K562 (cell line): ENCODE measurements around the gene LRP1. TPM values are rescaled to one million over a fixed set of nuclear protein-coding genes. Genes with fewer than 3 reads are reported as not detected.
A peak's percentile ranks its signal among the peaks of the same experiment; 100 is the strongest.
"Not testable (repeated sequence)": the region's sequence is repeated elsewhere in the genome, so short reads cannot be mapped to it uniquely, and the experiment has no call there.

Experiments used
- ATAC-seq: fragments of 200-7000 bp; cut with Tn5 transposase; 3 replicates; pipeline ENCODE4 v1.9.1; 2020; ENCODE audit warnings: moderate library complexity
- BruUV-seq: library from RNA; stranded (reverse); fragments of 400-500 nt; replicated peaks from 2 replicates; lab custom pipeline; 2021; lab: Mats Ljungman, UMichigan
- CTCF ChIA-PET: fragments of 300-600 bp; formaldehyde crosslinking; extraction: SDS; loops from one replicate; lab custom pipeline; 2021; ENCODE audit warnings: low intra/inter-chr PET ratio; lab: Yijun Ruan, JAX
- POLR2A ChIA-PET: fragments of 300-600, 350-650 bp; sonication (Branson Sonifier 250); formaldehyde crosslinking; extraction: SDS; loops from one replicate; lab custom pipeline; 2021; ENCODE audit warnings: antibody characterized with exemption, inconsistent platforms; lab: Yijun Ruan, JAX
- DNase-seq, 4 experiments: peaks; one replicate each; pipeline versions ENCODE4 v3.0.0 to v3.0.0-alpha.2; 2011 to 2018; ENCODE audit warnings: low spot score in 3 of 4, mixed read lengths in 3 of 4; ENCODE audit errors: extremely low read depth in 1 of 4
- FAIRE-seq: peaks from 2 replicates; lab custom pipeline; 2011; peaks lifted over from hg19 to GRCh38; lab: Jason Lieb, UNC
- H2AFZ ChIP-seq: 2 replicates; pipeline ENCODE4 v1.6.0; 2011; ENCODE audit warnings: low read depth, low read length, control low read depth, inconsistent platforms
- H3K27ac ChIP-seq: fragments of 200-600 bp; 3 replicates; pipeline ENCODE4 v1.8.0; 2011; ENCODE audit warnings: low read depth, mild to moderate bottlenecking, control low read depth, inconsistent platforms, low read length, moderate library complexity, mixed read lengths; ENCODE audit errors: extremely low read depth
- H3K27me3 ChIP-seq, 2 experiments: fragments of 300-600 bp in 1 of 2; 2 replicates in 1 of 2; 3 replicates in 1 of 2; pipeline versions ENCODE4 v1.6.0 to v1.8.0; 2011; ENCODE audit warnings: inconsistent platforms in 2 of 2, low read length in 2 of 2, mild to moderate bottlenecking in 1 of 2, mixed read lengths in 1 of 2, moderate library complexity in 1 of 2; ENCODE audit not compliant: control insufficient read depth in 2 of 2, insufficient read depth in 2 of 2
- H3K36me3 ChIP-seq: fragments of 300-600 bp; 3 replicates; pipeline ENCODE4 v1.8.0; 2011; ENCODE audit warnings: mild to moderate bottlenecking, low read length, inconsistent platforms; ENCODE audit not compliant: control insufficient read depth, insufficient read depth
- H3K4me1 ChIP-seq, 2 experiments: fragments of 200-600 bp in 1 of 2; replicated peaks in 1 of 2; 2 replicates in 1 of 2; 3 replicates in 1 of 2; pipeline versions ENCODE4 v1.5.1 to v1.8.0; 2011; ENCODE audit warnings: inconsistent platforms in 2 of 2, low read length in 2 of 2, mild to moderate bottlenecking in 1 of 2, mixed read lengths in 1 of 2, moderate library complexity in 1 of 2; ENCODE audit not compliant: control insufficient read depth in 2 of 2, insufficient read depth in 2 of 2
- H3K4me2 ChIP-seq: 2 replicates; pipeline ENCODE4 v1.6.1; 2011; ENCODE audit warnings: low read length, control low read depth, inconsistent platforms, mixed read lengths; ENCODE audit not compliant: insufficient read depth
- H3K4me3 ChIP-seq: fragments of 200-600 bp; sonication (generic), shearing (Covaris generic); 2 replicates; pipeline ENCODE4 v1.5.1; 2016; ENCODE audit warnings: control low read depth, inconsistent platforms
- H3K79me2 ChIP-seq: fragments of 200-600 bp; 3 replicates; pipeline ENCODE4 v1.8.0; 2011; ENCODE audit warnings: low read length, inconsistent platforms; ENCODE audit not compliant: control insufficient read depth, insufficient read depth
- H3K9ac ChIP-seq, 2 experiments: 2 replicates each; pipeline versions ENCODE4 v1.6.0 to v1.6.1; 2011; ENCODE audit warnings: low read depth in 2 of 2, low read length in 2 of 2, control low read depth in 1 of 2, inconsistent platforms in 1 of 2, mild to moderate bottlenecking in 1 of 2, mixed read lengths in 1 of 2; ENCODE audit not compliant: insufficient read depth in 1 of 2
- H3K9me1 ChIP-seq: one replicate; pipeline ENCODE4 v1.6.0; 2011; ENCODE audit warnings: inconsistent platforms, mild to moderate bottlenecking, low read length, moderate library complexity; ENCODE audit not compliant: control insufficient read depth, insufficient read depth
- H3K9me3 ChIP-seq: replicated peaks from 2 replicates; pipeline ENCODE4 v1.5.1; 2011; ENCODE audit warnings: low read depth, low read length, inconsistent platforms; ENCODE audit not compliant: control insufficient read depth, insufficient read depth
- H4K20me1 ChIP-seq: replicated peaks from 2 replicates; pipeline ENCODE4 v1.6.1; 2011; ENCODE audit warnings: low read length, inconsistent platforms, mixed read lengths; ENCODE audit not compliant: control insufficient read depth, insufficient read depth
- ATF3 ChIP-seq, 2 experiments: fragments of 450-650 bp in 1 of 2; sonication (generic) in 1 of 2; formaldehyde crosslinking in 1 of 2; IDR thresholded peaks in 1 of 2; conservative IDR thresholded peaks in 1 of 2; 2 replicates each; pipeline versions ENCODE4 v1.6.1 to v1.8.1; 2016 to 2023; ENCODE audit warnings: mild to moderate bottlenecking in 2 of 2, moderate library complexity in 2 of 2, inconsistent platforms in 1 of 2, missing genetic modification reagents in 1 of 2
- JUND ChIP-seq, 2 experiments: IDR thresholded peaks; 2 replicates in 1 of 2; 3 replicates in 1 of 2; pipeline ENCODE4 v1.6.1; 2011; ENCODE audit warnings: borderline replicate concordance in 2 of 2, low read depth in 2 of 2, low read length in 2 of 2, improper control_type of control experiment in 1 of 2, missing biosample characterization in 1 of 2, missing genetic modification characterization in 1 of 2, missing genetic modification reagents in 1 of 2
- WGBS: fragments of 100-300 bp; shearing (Covaris generic); methylation state at CpG from one replicate; pipeline ENCODE4 v1.1.6; 2016; ENCODE audit warnings: low coverage, mixed read lengths; ENCODE audit not compliant: insufficient coverage; ENCODE audit errors: missing lambda C conversion rate; 5-methylcytosine and 5-hydroxymethylcytosine counted together
- in situ Hi-C: fragments of 300-500 bp; cut with MboI; formaldehyde crosslinking; loops from 4 replicates; pipeline ENCODE4 v1.15.0; 2018; ENCODE audit warnings: inconsistent platforms, mixed read lengths
- intact Hi-C: fragments of 100-400 bp; cut with micrococcal nuclease; formaldehyde crosslinking; loops from 2 replicates; pipeline ENCODE4 v1.14.2; 2022
- polyA plus RNA-seq, 8 experiments: library from polyadenylated mRNA; depleted of rRNA in 4 of 8; stranded (reverse) in 5 of 8; unstranded in 3 of 8; fragments of >200 nt; fragmentation: Nextera tagmentation in 2 of 8; fragmentation: Illumina TruSeq in 1 of 8; extraction: Ambion mirVana in 2 of 8; extraction: Trizol in 1 of 8; gene quantifications; 2 replicates each; pipeline versions ENCODE4 v1.2.1 to v1.2.3, GENCODE V29; 2011 to 2014; ENCODE audit warnings: inconsistent platforms in 1 of 8, missing spikeins in 1 of 8
- total RNA-seq, 7 experiments: library from RNA; depleted of rRNA in 6 of 7; stranded (reverse); fragments of >200 nt in 6 of 7; fragmentation: Illumina TruSeq in 2 of 7; extraction: Trizol in 2 of 7; gene quantifications; 2 replicates each; pipeline versions ENCODE4 v1.2.1 to v1.2.3, GENCODE V29; 2011 to 2021; ENCODE audit warnings: low replicate concordance in 1 of 7

LRP1 gene
- total and polyA plus RNA-seq, 9 of the 15 experiments (the other 6 are each of a cell fraction or from before 2014, with no cell fraction given), result 0.04 to 0.64 (median 0.19) TPM; not detected in 2

GRCh38 chr12:57120718-57121117 lies 7.6 kb upstream of the LRP1 start:
- H3K4me3 ChIP-seq; ATAC-seq; H2AFZ ChIP-seq; POLR2A ChIA-PET; H3K27me3 ChIP-seq; BruUV-seq; H3K79me2 ChIP-seq; H3K9me1 ChIP-seq; CTCF ChIA-PET; H3K9ac ChIP-seq; DNase-seq; H3K27ac ChIP-seq; H3K36me3 ChIP-seq; H3K9me3 ChIP-seq; H3K4me2 ChIP-seq; FAIRE-seq; H4K20me1 ChIP-seq; TF ChIP-seq JUND (tag; IDR thresholded peaks at IDR 0.05; ENCODE audit: borderline replicate concordance, low read depth, low read length); ATF3 (CRISPR knock-in tag; conservative IDR thresholded peaks at IDR 0.05): not testable (repeated sequence)
- 9% methylated on average over 11 of the region's 11 CpGs for WGBS
- TF ChIP-seq JUND (IDR thresholded peaks at IDR 0.05; ENCODE audit: borderline replicate concordance, low read depth, low read length), result peak; percentile 39; the same call in 1 of the 2 replicates
- peak; percentile 61 for TF ChIP-seq ATF3 (IDR thresholded peaks at IDR 0.05)
- in situ Hi-C loops (loop anchor here (5.0 kb wide), 1 partner anchor 57 kb away; no protein-coding TSS in a partner anchor), intact Hi-C loops (loop anchor here (10.0 kb wide), 1 partner anchor 124 kb away; no protein-coding TSS in a partner anchor)
- H3K4me1 ChIP-seq, result peaks cover 10 to 14% of the 10 kb centered on the region in 2 experiments; a peak in 4 of 5 replicates
